Uterus (tissue), 4 donors: ENCODE measurements around the gene LBR. TPM values are rescaled to one million over a fixed set of nuclear protein-coding genes. Genes with fewer than 3 reads are reported as not detected.

Source experiments
- DNase-seq, 2 donors: peaks; one replicate each; pipeline ENCODE4 v3.0.0-alpha.2; 2019 to 2020
- H3K27ac ChIP-seq, 2 donors: fragments of 200-600 bp; sonication (generic); 1 replicate in 1 of 2; 2 replicates in 1 of 2; pipeline ENCODE4 v1.5.1; 2016 to 2018
- H3K27me3 ChIP-seq, 2 donors: fragments of 200-600 bp; sonication (generic); one replicate each; pipeline ENCODE4 v1.5.1; 2018 to 2019; ENCODE audit warnings: control low read depth in 1 of 2
- H3K36me3 ChIP-seq, 2 donors: fragments of 200-600 bp; sonication (generic); one replicate each; pipeline ENCODE4 v1.5.1; 2019; ENCODE audit warnings: control low read depth in 1 of 2
- H3K4me1 ChIP-seq, 2 donors: fragments of 200-600 bp; sonication (generic); one replicate each; pipeline ENCODE4 v1.5.1; 2018 to 2019; ENCODE audit warnings: control low read depth in 1 of 2
- H3K4me3 ChIP-seq, 2 donors: fragments of 200-600 bp; sonication (generic); 1 replicate in 1 of 2; 2 replicates in 1 of 2; pipeline ENCODE4 v1.5.1; 2018 to 2019; ENCODE audit warnings: mild to moderate bottlenecking in 1 of 2
- H3K9me3 ChIP-seq, 2 donors: fragments of 200-600 bp; sonication (generic); one replicate each; pipeline ENCODE4 v1.5.1; 2019; ENCODE audit warnings: control low read depth in 1 of 2
- CTCF ChIP-seq, 4 experiments: fragments of 200-600 bp in 2 of 4; fragments of 450-650 bp in 2 of 4; sonication (generic) in 2 of 4; IDR thresholded peaks; one replicate each; pipeline ENCODE4 v1.5.1; 2016 to 2019; ENCODE audit warnings: antibody characterized with exemption in 4 of 4, mild to moderate bottlenecking in 2 of 4, moderate library complexity in 1 of 4
- POLR2A ChIP-seq, 2 donors: fragments of 450-650 bp; IDR thresholded peaks; one replicate each; pipeline ENCODE4 v1.6.1; 2016; ENCODE audit warnings: antibody characterized with exemption in 2 of 2, mild to moderate bottlenecking in 1 of 2, moderate library complexity in 1 of 2
- intact Hi-C: fragments of 100-400 bp; cut with DNase I; formaldehyde crosslinking; loops from one replicate; pipeline ENCODE4 v1.15.1; 2023; ENCODE audit warnings: low total_unique reads
- total RNA-seq, 4 donors: library from RNA; depleted of rRNA in 3 of 4; stranded (reverse); fragments of >200 nt in 3 of 4; gene quantifications; one replicate each; pipeline versions ENCODE4 v1.1.0 to v1.2.4, GENCODE V29; 2014 to 2023
- donor health status: DM: yes; HTN: yes; CAD: no.

Gene LBR
- total RNA-seq, 4 donors from 2014 or later, result 55.1 to 178 (median 92.6) TPM

DNA sequence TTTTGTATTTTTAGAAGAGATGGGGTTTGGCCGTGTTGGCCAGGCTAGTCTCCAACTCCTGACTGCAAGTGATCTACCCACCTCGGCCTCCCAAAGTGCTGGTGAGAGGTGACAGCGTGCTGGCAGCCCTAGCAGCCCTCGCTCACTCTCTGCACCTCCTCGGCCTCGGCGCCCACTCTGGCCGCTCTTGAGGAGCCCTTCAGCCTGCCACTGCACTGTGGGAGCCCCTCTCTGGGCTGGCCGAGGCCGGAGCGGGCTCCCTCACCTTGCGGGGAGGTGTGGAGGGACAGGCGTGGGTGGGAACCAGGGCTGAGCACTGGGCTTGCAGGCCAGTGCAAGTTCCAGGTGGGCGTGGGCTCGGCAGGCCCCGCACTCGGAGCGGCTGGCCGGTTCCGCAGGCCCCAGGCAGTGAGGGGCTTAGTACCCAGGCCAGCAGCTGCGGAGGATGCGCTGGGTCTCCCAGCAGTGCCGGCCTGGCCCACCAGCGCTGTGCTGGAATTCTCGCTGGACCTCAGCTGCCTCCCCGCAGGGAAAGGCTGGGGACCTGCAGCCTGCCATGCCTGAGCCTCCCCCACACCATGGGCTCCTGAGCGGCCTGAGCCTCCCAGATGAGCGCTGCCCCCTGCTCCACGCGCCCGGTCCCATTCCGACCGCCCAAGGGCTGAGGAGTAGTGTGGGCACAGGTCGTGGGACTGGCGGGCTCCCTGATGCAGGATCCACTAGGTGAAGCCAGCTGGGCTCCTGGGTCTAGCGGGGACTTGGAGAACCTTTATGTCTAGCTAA, 3.4 kb upstream of the LBR start:
- H3K9me3 ChIP-seq, result no peaks in the 10 kb centered on the region
- no peaks in the 10 kb centered on the region for H3K4me1 ChIP-seq
- H3K36me3 ChIP-seq, result no peaks in the 10 kb centered on the region
- intact Hi-C loops, result no loop called here
- H3K27ac ChIP-seq, result no peak overlapping the region
- no peak for DNase-seq
- H3K4me3 ChIP-seq, result no peak overlapping the region
- H3K27me3 ChIP-seq, result no peaks in the 10 kb centered on the region
- no peak for TF ChIP-seq CTCF (IDR thresholded peaks at IDR 0.05)
- TF ChIP-seq POLR2A (IDR thresholded peaks at IDR 0.05), result no peak

GRCh38 chr1:225430301-225430700, 2.5 kb upstream of the LBR start:
- H3K9me3 ChIP-seq, result no peaks in the 10 kb centered on the region
- intact Hi-C loops, result no loop called here
- H3K4me3 ChIP-seq, result no peak overlapping the region
- H3K4me1 ChIP-seq, result peaks cover 0 to 4% of the 10 kb centered on the region in 2 donors
- no peak overlapping the region for H3K27ac ChIP-seq
- no peaks in the 10 kb centered on the region for H3K36me3 ChIP-seq
- DNase-seq, result no peak
- H3K27me3 ChIP-seq, result no peaks in the 10 kb centered on the region
- TF ChIP-seq CTCF (IDR thresholded peaks at IDR 0.05) (no peak), POLR2A (IDR thresholded peaks at IDR 0.05) (no peak)

- Histone ChIP-seq H3K36me3 (no peaks in the 10 kb centered on the region), H3K4me1 (peaks cover 0 to 10% of the 10 kb centered on the region in 2 donors), H3K27ac (peak overlapping the region; percentile 97 to 98), H3K4me3 (peak overlapping the region; percentile 88 to 95), H3K9me3 (no peaks in the 10 kb centered on the region), H3K27me3 (no peaks in the 10 kb centered on the region)
- no peak for DNase-seq
- TF ChIP-seq POLR2A (IDR thresholded peaks at IDR 0.05) (no peak), CTCF (IDR thresholded peaks at IDR 0.05) (no peak)
- intact Hi-C loops, result no loop called here
Measured at GRCh38 chr1:225428881-225429455, 1.1 kb upstream of the LBR start.

DNA sequence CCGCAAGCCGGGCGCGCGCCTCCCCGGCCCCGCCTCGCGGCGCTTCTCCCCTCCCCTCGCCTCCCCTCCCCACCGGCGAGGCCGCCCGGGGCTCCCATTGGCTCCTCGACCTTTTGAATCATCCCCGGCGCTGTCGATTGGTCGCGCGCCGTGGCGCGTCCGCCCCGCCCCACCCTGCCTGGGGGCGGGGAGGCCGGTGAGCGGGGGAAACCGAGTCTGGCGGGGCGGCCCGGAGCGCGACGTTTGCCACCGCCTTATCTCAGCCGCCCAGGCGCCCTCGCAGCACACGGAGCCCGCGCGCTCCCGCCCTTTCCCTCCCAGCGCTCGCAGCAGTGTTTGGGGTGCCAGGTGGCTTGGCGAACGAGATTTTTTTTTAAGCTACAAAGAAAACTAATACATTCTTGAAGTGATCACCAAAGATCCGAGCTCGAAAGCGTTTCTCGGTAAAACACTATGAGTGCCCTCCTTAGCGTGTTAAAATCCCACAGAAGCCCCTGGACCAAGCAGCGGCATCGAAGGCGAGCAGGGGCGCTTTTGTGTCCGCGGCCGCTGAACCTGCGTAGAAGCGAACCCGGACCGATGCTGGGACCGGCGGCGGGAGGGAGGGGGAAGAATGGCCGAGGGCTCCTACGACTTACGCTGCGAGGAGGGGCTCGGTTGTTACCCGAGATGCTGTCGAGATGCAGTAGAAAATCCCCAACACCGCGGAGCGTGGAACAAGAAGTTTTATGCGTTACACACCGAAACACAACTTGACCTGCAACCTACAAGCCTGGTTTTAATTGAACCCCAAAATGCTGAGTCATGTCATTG, 436 bp upstream of the LBR start:
- Histone ChIP-seq H3K4me1 (peaks cover 0 to 14% of the 10 kb centered on the region in 2 donors), H3K36me3 (no peaks in the 10 kb centered on the region), H3K27ac (peak overlapping the region; percentile 97 to 98), H3K4me3 (peak overlapping the region; percentile 88 to 95), H3K27me3 (no peaks in the 10 kb centered on the region), H3K9me3 (no peaks in the 10 kb centered on the region)
- TF ChIP-seq POLR2A (IDR thresholded peaks at IDR 0.05) (peak; percentile 88 to 95), CTCF (IDR thresholded peaks at IDR 0.05) (peak in 1 of 4 experiments; percentile 10)
- intact Hi-C loops, result no loop called here
- peak; percentile 91 to 92 for DNase-seq
